GM18867 (cell line): ENCODE measurements around the gene EPAS1.

Experiments used
- ATAC-seq: cut with Tn5 transposase; IDR thresholded peaks from one replicate; pipeline ENCODE4 v1.9.1; 2021; ENCODE audit warnings: mild to moderate bottlenecking, moderate library complexity; ENCODE audit not compliant: unreplicated experiment

EPAS1 gene

DNA sequence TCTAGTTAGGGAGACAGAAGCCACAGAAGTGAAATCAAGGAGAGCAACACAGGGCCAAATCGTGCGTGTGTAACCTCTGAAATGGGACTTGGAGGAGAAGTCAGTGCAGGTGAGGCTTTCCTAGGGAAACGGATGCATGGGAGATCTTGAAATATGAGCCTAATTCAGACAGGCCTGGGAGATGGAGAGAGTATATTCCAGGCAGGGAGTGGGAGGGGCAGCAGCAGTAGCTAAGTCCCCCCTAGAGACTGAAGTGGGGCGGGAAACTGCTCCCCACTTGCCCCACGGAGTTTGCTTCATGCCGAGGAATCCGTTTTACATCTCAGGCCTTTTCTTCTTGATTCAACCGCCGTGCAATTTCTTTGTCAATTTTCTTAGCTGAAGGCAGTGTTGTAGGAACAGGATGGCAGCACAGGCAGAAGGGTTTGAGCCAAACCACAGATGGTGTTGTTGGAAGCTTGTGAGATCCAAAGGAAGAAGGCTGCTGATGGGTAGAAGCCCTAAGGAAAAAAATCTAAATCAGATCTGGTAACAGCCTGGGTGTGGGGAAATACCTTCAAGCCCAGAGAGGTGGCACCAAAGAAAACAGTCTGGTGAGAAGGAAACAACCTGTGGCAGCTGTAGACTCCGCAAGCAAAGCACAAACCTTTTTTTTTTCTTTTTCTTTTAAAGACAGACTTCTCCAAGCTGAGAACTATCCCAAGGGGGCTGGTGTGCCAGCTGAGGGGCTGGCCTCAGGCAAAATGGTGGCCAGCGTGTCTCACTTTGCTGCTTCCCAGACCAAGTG lies 40.2 kb downstream of the EPAS1 start:
- no peak for ATAC-seq

DNA sequence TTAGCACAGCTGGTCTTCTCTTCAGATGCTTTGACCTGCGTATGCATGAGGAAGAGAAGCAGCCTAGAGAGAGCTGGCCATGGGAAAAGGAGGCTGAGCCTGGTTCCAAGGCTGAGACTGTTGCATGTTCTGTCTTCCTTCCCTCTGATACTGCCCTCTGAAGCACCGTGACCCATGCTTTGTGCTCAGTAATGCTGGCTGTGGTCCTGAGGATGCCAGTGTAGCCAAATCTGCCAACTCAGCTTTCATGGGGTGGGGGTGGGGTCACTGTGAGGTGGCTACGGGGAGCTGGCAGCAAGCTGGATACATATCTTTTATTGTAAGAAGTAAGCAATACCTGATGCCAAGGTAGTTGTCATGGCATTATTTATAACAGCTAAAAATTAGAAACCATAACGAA lies 41.5 kb downstream of the EPAS1 start:
- no peak for ATAC-seq

DNA sequence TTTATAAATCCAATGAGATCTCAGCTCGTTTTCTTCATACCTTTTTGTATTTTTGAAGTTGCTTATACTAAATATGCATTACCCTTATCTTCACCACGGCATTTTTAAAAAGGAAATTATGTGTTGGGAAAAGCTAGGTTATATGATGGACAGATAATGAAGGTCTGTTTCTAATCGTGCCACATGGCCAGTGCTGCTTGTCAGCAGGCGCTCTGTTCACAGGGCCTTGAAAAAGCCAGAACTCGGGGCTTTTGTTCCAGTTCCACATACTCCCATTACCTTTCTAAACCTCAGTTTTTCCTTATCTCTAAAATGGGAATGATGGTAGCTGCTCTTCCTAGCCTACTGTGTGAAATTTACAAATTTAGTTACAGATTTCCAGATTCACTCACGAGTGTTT lies 42.0 kb downstream of the EPAS1 start:
- ATAC-seq, result no peak

DNA sequence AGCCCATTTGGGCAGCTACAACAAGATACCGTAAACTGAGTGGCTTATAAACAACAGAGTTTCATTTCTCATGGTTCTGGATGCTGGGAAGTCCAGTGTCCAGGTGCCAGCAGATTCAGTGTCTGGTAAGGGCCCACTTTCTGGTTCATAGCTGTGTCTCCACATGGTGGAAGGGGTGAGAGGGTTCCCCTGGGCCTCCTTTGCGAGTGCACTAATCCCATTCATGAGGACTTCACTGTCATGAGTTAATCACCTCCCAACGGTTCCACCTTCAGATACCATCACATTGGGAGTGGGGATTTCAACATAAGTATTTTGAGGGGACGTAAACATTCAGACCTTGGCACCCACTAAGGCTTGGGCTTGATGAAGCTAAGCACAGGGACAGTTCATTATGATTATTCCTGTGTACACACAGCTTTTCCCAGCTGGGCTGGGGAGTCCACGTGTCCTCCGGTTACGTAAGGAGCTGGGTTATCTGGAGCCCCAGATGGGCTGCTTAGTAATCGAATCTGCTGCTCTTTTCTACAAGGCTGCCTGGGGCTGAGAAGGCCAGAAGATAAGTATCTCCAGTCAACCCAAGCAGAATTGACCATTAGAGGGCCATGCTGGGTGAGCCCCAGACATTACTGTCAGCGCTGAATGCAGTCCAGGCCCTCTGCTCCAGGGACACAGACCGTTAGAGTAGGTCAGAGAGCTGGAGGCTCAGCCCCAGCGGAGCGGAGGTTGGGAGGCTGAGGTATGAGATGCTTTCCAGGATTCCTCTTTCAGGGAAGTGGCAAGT lies 42.7 kb downstream of the EPAS1 start:
- ATAC-seq, result no peak

DNA sequence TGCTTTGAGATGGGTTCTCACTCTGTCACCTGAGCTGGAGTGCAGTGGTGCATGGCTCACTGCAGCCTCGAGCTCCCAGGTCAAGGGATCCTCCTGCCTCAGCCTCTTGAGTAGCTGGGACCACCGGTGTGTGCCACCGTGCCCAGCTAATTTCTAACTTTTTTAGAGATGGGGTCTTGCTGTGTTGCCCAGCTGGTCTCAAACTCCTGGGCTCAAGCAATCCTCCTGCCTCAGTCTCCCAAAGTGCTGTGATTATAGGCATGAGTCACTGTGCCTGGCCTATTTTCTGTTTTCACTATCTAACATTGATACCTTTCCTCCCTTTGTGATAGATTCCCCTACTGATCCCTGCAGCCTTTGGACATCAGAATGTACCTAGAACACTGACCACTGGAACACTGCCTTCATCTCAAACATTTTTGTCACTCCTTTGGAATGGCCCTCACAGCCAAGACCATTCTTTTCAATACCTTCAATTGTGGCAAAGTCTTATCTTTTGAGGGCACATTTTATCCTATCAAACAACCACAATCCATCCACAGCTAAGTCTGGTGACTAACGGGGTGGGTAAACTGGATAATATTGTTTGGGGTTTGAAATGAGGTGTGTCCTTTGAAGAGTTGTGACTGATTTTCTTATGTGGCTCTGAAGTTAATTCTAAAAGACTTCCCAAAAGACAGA lies 43.7 kb downstream of the EPAS1 start:
- no peak for ATAC-seq

DNA sequence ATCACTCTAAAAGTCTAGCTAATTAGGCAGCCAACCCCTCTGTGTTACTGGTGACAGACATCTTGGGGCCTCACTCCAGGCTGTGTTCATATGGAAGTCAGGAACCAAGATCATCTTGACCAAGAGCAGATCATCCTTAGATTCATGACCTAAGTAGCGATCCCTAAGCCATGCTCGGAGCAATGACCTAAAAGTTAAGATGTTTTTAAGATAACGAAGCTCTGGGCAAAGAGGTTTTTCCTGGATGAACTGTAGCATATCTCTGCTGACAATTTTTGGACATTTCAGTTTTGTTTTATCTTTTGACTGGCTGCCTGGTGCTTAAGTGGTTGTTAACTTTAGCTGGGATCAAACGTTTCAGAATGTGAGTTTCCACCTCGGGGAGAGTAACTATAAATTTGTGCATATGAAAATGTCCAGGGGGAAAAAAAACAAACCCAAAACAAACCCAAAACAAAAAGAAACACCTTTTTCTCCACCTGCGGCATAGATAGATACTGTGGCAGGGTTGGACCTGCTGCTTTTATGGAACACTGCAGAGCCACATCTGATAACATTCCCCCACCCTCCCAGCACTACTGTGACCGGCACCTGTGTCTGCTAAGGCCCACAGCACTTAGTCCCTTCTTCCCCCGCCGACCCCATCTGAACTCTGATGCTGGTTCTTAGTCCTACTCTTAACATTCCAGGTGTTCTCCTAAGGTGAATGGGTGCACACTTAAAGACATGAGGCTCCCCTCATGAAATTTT lies 45.5 kb downstream of the EPAS1 start:
- no peak for ATAC-seq

DNA sequence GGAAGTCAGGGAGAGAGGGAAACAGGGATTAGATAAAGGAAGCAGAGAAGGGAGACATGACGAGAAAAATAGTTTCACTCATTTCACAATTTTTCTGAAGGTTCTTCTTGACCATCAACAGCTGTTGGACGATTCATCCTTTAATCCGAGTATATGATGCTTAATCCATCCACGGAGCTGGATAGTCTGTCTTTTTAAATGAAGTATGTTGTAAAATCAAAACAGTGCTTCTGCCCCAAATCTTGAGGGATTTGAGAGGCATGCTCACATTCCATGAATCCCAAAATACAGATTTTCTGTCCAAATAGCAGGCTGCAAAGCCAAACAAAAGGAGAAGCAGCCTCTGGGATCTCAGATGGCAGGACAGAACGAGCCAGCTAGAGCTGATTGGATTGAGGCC lies 47.5 kb downstream of the EPAS1 start:
- ATAC-seq, result no peak

DNA sequence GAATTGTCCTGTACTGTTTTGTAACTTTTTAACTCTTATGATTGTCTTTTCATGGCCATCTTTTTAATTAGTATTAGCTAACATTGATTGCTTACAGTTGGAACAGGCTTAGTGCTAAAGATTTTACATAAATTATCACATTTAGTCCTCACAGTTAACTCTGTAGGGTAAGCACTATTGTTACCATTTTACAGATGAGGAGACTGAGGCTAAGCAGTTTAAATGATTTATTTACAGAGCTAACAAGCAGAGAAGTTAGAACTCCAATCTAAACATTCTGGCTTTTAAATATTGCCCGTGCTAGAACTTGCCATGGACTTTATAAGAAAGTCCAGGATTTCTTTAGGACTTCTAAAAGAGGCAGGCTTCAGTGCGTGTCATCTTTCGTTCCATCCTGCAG lies 48.6 kb downstream of the EPAS1 start:
- ATAC-seq, result no peak

DNA sequence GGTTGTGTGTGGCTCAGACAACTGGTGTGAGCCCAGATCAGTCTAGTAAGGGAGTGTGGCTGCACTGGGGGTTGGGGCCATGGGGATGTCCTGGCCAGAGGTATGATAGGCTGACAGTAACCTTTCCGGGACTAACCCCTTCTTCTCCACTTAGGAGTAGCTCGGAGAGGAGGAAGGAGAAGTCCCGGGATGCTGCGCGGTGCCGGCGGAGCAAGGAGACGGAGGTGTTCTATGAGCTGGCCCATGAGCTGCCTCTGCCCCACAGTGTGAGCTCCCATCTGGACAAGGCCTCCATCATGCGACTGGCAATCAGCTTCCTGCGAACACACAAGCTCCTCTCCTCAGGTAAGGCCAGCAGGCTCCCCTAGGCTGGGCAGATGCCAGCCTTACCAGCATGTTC lies 49.5 kb downstream of the EPAS1 start:
- ATAC-seq, result no peak

DNA sequence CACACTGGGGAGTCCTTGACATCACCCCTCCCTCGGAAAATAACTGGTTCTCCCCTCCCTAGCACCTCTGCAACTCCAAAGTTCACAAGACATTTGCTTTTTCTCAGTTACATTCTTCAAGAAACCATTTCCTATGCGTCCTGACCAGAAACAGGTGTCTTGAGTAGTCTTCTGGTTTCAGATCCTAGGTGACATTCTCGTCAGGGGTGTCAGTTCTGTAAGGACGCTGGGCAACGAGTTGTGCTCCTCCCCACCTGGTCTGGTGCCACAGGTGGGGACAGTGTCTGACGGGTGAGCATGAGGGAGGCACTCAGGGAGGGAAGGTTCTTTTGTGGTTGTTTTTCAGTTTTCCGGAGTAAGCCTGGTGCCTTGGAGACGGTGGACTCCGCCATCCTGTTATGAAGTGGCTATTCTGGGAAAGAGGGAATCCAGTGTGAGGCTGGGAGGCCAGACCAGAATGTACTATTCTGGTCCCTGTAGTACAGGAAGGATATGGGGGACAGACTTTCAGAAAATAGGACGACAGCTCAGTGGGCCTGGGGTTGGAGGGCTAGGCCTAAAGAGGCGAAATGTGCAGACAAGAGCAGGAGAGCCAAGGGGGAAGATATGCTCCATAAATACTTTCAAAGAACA lies 50.6 kb downstream of the EPAS1 start:
- ATAC-seq, result peak; percentile 86

DNA sequence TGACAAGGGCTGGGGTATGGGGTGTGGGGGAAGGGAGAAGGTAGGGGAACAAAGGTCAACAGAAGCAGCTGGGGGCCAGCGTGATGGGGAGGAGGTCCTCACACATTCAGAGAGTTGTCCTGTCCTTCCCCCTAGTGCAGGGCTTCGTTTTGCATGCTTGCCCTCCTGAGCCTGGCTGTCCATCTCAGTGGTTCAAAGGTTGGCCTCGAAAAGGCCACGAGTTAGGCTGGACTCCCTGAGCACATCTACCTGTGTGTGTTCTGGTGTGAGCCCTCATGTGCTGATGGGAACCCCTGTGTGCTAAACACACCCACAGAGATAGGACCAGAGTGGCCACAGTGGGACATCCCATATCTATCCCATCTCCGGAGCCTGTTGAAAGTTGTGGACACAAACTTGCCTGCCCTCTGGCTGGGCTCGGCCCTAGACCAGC lies 51.9 kb downstream of the EPAS1 start:
- no peak for ATAC-seq

DNA sequence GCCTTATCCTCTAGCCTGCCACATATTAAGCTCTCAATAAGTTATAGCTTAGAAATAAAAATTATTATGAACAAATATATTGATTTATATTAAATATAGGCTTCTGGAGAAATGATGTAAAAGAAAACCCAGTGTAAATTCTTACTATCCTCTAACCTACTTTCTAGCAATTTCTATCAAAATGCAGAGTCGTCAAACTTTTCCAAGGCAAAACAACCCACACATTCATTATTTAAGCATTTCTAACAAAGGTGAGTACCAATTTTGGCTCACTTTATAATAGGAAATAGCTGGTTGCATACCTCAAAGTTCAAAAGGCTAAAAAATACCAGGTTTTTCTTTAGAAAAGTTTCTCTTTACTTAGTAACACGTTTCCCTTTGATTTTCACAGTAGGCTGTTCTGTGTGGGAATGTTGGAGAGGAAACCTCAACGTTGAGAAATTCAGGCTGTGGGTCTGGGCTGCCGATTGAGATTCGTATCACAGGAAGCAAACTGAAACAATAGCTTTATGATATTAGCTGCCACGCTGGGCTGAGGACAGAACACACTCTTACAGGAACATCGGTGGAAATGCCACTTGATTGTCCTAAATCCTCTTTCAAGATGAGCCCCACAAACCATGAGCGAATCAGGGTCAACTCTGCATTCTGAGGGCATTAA lies 53.0 kb downstream of the EPAS1 start:
- ATAC-seq, result no peak

DNA sequence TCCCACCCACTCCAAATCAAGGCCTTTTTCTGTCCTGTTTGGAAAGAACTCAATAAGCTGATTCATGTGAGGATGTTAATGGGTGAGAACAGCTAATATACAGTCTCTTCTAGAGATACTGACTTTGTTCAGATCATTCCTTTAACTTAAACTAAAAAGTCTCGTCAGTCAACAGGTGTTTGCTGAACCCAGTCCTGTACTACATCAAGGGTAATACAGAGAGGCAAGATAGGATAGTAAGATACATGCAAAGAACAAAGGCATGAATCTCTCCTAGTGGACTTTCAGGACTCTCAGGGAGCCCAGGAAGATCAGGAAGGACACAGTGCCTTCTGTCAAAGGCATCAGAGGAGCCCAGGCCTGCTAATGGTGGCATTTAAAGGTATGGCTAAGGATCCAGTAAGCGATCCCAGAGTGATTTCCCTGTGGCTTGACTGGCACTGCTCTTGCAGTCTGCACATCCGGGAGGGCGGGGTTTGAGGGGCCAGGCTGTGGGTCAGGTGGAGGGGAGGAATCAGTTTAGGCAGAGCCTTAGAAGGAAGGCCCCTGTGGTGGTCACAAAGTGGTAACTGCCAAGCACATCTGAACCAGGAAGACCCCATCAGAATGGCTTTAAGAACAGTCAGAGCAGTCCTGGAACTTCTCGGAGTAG lies 54.0 kb downstream of the EPAS1 start:
- no peak for ATAC-seq

DNA sequence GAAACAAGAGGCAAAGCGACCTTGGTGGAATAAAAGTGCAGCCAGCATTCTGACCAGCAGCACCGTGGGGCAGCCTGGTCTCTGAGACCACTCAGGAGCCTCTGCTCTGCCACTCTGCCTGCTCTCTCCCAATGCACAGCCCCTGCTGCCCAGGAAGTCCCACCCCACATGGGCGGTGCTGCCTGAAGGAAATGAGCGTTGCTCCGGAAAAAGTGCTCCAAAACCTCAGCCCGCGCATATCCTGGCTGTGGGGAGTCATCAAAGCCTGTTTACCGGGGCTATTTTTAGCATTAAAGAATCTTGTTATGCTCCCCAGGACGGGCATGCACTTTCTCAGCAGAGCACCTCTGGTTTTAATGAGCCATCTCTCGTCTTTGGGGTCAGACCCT lies 54.5 kb downstream of the EPAS1 start:
- no peak for ATAC-seq

DNA sequence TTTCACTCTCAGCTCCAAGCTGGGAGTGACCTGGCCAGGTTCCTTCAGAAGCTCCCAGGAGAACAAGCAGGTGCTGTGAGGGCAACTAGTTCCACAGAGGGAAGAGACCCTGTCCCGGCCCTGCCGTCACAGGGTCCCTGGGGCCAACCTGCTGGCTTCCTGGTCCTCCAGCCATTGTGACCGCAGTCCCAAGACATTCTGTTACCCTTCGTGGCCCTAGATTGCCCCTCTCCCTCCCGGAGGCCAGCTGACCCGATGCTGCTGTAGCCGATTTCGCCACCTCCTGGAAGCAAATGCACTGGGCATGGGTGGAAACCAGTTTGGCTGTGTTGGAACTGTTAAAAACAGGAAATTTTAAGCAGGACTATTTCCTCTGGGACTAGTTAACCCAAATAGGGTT lies 55.4 kb downstream of the EPAS1 start:
- no peak for ATAC-seq

DNA sequence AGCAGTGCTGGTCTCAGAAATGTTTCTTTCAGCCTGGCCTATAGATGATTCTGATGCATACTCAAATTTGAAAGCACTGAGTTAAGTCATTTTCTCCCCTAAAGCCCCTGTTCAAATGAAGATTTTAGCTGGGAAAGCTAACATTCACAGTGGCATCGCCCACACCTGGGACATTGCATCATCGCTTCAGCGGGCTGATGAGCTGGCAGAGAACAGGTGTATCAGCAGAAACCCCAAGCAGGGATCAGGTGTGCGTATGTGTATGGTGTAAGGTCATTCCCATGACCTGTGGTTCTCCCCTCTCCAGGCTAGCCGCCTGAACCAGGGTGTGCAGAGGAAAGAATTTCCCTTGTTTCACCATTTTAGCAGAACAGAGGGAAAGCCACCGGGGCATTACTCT lies 56.3 kb downstream of the EPAS1 start:
- ATAC-seq, result no peak

DNA sequence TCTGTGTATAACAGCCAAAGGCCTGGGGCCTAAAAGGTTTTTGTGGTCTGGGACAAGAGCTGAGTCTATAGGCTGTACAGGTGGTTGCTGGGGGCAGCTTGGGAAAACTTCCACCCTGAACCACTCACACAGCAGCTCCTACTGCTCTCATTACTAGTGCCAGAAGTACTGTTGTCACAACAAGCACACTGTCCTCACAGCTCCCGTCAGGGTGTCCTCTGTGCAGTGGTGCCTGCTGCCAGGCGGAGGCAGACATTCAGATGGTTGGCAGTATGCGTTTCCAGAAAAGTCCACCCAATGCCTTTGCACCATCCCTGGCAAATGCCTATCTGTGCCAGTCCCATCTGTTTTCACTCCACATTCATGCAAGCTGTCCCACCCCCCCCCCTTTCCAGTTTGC lies 58.5 kb downstream of the EPAS1 start:
- ATAC-seq, result no peak

DNA sequence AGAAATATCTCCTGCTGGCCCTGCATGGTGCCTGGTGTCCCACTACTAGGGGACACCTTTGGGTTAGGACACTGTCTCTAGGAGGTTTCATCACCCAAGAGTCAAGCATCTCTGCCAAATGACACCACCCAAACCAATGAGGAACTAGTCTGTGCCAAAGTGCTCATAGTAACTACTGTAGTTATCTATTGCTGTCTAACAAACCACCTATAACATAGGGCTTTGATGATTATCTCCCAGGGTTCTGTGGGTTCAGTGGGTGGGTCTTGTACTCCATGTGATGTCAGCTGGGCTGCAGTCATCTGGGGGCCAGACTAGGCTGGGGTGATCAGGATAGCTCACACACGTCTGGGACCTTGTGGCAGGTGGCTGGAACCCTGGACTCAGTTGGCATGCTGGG lies 59.8 kb downstream of the EPAS1 start:
- ATAC-seq, result no peak

DNA sequence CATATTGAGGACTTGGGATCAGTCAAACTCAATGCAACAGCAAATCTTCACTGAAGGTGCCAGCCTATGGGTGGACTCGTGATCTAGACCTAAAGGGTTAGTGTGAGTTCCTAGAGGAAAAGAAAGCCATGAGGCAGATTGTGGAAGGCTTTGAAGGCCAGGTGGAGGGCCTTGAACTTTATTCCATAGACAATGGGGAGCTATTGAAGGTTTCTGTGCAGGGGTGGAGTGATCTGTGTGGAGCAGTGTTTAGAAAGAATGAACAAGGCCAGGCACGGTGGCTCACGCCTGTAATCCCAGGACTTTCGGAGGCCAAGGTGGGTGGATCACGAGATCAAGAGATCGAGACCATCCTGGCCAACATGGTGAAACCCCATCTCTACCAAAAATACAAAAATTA lies 61.5 kb downstream of the EPAS1 start:
- no peak for ATAC-seq

DNA sequence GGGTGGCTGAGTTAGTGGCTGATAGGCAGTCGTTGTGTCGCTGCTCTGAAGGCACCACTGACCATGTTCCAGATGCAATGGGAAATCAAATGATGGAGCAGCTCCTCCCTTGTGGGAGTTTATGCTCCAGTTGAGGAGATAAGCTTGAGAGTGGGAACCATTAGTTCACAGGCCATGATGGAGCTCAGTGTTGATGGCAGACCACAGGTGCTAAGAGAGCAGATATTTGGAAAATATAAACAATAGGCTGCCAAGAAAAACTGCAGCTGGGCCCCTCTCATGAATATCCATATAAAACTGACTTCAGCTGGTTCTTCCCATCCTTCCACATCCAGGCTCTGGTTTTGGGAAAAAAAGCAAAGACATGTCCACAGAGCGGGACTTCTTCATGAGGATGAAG lies 63.1 kb downstream of the EPAS1 start:
- no peak for ATAC-seq
